ENCODE measurements around the gene SLC29A3. TPM values are rescaled to one million over a fixed set of nuclear protein-coding genes. Genes with fewer than 3 reads are reported as not detected.

SLC29A3 gene
- polyA plus RNA-seq, 1 donor from 2014 or later: 9.0 TPM

GRCh38 chr10:71317739-71318138 is 1.3 kb upstream of the SLC29A3 start:
- peaks cover 6% of the 10 kb centered on the region for H3K27me3 Mint-ChIP-seq
- no peak overlapping the region for H3K27ac Mint-ChIP-seq
- H3K9me3 Mint-ChIP-seq: no peaks in the 10 kb centered on the region
- H3K4me3 Mint-ChIP-seq: peak overlapping the region in 1 of 4 donors; percentile 94
- H3K4me1 Mint-ChIP-seq: peaks cover 6 to 9% (median 7%) of the 10 kb centered on the region in 3 donors
- no peaks in the 10 kb centered on the region for H3K36me3 Mint-ChIP-seq

GRCh38 chr10:71319800-71320392 is 837 bp downstream of the SLC29A3 start:
- peaks cover 10 to 19% (median 17%) of the 10 kb centered on the region in 3 donors for H3K4me1 Mint-ChIP-seq
- H3K36me3 Mint-ChIP-seq: peaks cover 11% of the 10 kb centered on the region
- no peaks in the 10 kb centered on the region for H3K27me3 Mint-ChIP-seq
- H3K27ac Mint-ChIP-seq: peak overlapping the region in 1 of 3 donors; percentile 53
- H3K4me3 Mint-ChIP-seq: peak overlapping the region; percentile 93 to 98 (median 94)
- H3K9me3 Mint-ChIP-seq: no peaks in the 10 kb centered on the region

- no peaks in the 10 kb centered on the region for H3K27me3 Mint-ChIP-seq
- H3K4me1 Mint-ChIP-seq: peaks cover 10 to 19% (median 17%) of the 10 kb centered on the region in 3 donors
- no peaks in the 10 kb centered on the region for H3K9me3 Mint-ChIP-seq
- no peak overlapping the region for H3K27ac Mint-ChIP-seq
- peaks cover 11% of the 10 kb centered on the region for H3K36me3 Mint-ChIP-seq
- H3K4me3 Mint-ChIP-seq: peak overlapping the region in 2 of 4 donors; percentile 32 to 94
These were observed 1.5 kb downstream of the SLC29A3 start for GRCh38 chr10:71320592-71320991.

GRCh38 chr10:71321386-71321785 is 2.3 kb downstream of the SLC29A3 start:
- peak overlapping the region in 1 of 4 donors; percentile 94 for H3K4me3 Mint-ChIP-seq
- H3K27ac Mint-ChIP-seq: no peak overlapping the region
- H3K4me1 Mint-ChIP-seq: peaks cover 10 to 19% (median 17%) of the 10 kb centered on the region in 3 donors
- peaks cover 11% of the 10 kb centered on the region for H3K36me3 Mint-ChIP-seq
- H3K9me3 Mint-ChIP-seq: no peaks in the 10 kb centered on the region
- no peaks in the 10 kb centered on the region for H3K27me3 Mint-ChIP-seq

- no peak overlapping the region for H3K27ac Mint-ChIP-seq
- H3K4me3 Mint-ChIP-seq: peak overlapping the region in 1 of 4 donors; percentile 4
- no peaks in the 10 kb centered on the region for H3K9me3 Mint-ChIP-seq
- H3K4me1 Mint-ChIP-seq: peaks cover 10 to 19% (median 18%) of the 10 kb centered on the region in 3 donors
- H3K27me3 Mint-ChIP-seq: no peaks in the 10 kb centered on the region
- H3K36me3 Mint-ChIP-seq: peaks cover 14% of the 10 kb centered on the region
These were observed 4.3 kb downstream of the SLC29A3 start for GRCh38 chr10:71323407-71323806.

GRCh38 chr10:71324743-71325142 is 5.7 kb downstream of the SLC29A3 start:
- Mint-ChIP-seq H3K27me3 (no peaks in the 10 kb centered on the region), H3K4me1 (peaks cover 8 to 15% (median 11%) of the 10 kb centered on the region in 3 donors), H3K4me3 (no peak overlapping the region), H3K27ac (no peak overlapping the region), H3K36me3 (peaks cover 14% of the 10 kb centered on the region), H3K9me3 (no peaks in the 10 kb centered on the region)

GRCh38 chr10:71325267-71325666 is 6.2 kb downstream of the SLC29A3 start:
- H3K9me3 Mint-ChIP-seq: no peaks in the 10 kb centered on the region
- peaks cover 14% of the 10 kb centered on the region for H3K36me3 Mint-ChIP-seq
- no peak overlapping the region for H3K27ac Mint-ChIP-seq
- no peak overlapping the region for H3K4me3 Mint-ChIP-seq
- no peaks in the 10 kb centered on the region for H3K27me3 Mint-ChIP-seq
- peaks cover 7 to 14% (median 10%) of the 10 kb centered on the region in 3 donors for H3K4me1 Mint-ChIP-seq

- Mint-ChIP-seq H3K27ac (no peak overlapping the region), H3K4me1 (peaks cover 7 to 14% (median 12%) of the 10 kb centered on the region in 3 donors), H3K4me3 (no peak overlapping the region), H3K9me3 (no peaks in the 10 kb centered on the region), H3K36me3 (peaks cover 14% of the 10 kb centered on the region), H3K27me3 (no peaks in the 10 kb centered on the region)
These were observed 7.4 kb downstream of the SLC29A3 start for GRCh38 chr10:71326464-71326881.

GRCh38 chr10:71330789-71331404 is 11.8 kb downstream of the SLC29A3 start:
- H3K9me3 Mint-ChIP-seq: no peaks in the 10 kb centered on the region
- peaks cover 5% of the 10 kb centered on the region for H3K36me3 Mint-ChIP-seq
- H3K4me3 Mint-ChIP-seq: peak overlapping the region in 1 of 4 donors; percentile 45
- H3K27ac Mint-ChIP-seq: no peak overlapping the region
- peaks cover 2 to 16% (median 9%) of the 10 kb centered on the region in 3 donors for H3K4me1 Mint-ChIP-seq
- no peaks in the 10 kb centered on the region for H3K27me3 Mint-ChIP-seq

GRCh38 chr10:71331736-71332135 is 12.7 kb downstream of the SLC29A3 start:
- peaks cover 5 to 16% (median 9%) of the 10 kb centered on the region in 3 donors for H3K4me1 Mint-ChIP-seq
- H3K9me3 Mint-ChIP-seq: no peaks in the 10 kb centered on the region
- peaks cover 5% of the 10 kb centered on the region for H3K36me3 Mint-ChIP-seq
- H3K4me3 Mint-ChIP-seq: no peak overlapping the region
- H3K27me3 Mint-ChIP-seq: no peaks in the 10 kb centered on the region
- H3K27ac Mint-ChIP-seq: no peak overlapping the region

GRCh38 chr10:71332466-71332865 is 13.4 kb downstream of the SLC29A3 start:
- Mint-ChIP-seq H3K4me1 (peaks cover 5 to 16% (median 7%) of the 10 kb centered on the region in 3 donors), H3K4me3 (no peak overlapping the region), H3K27me3 (no peaks in the 10 kb centered on the region), H3K9me3 (no peaks in the 10 kb centered on the region), H3K36me3 (peaks cover 3% of the 10 kb centered on the region), H3K27ac (no peak overlapping the region)

- peaks cover 3% of the 10 kb centered on the region for H3K36me3 Mint-ChIP-seq
- H3K27me3 Mint-ChIP-seq: no peaks in the 10 kb centered on the region
- no peak overlapping the region for H3K4me3 Mint-ChIP-seq
These were observed 14.2 kb downstream of the SLC29A3 start for GRCh38 chr10:71333129-71333887.

GRCh38 chr10:71334221-71334791 is 15.2 kb downstream of the SLC29A3 start:
- Mint-ChIP-seq H3K4me3 (peak overlapping the region in 1 of 4 donors; percentile 22), H3K27ac (no peak overlapping the region), H3K9me3 (no peaks in the 10 kb centered on the region), H3K27me3 (no peaks in the 10 kb centered on the region), H3K36me3 (peaks cover 3% of the 10 kb centered on the region), H3K4me1 (peaks cover 5 to 16% (median 7%) of the 10 kb centered on the region in 3 donors)

More at GRCh38 chr10:71333129-71333887, 14.2 kb downstream of the SLC29A3 start:
- Mint-ChIP-seq H3K4me1 (peaks cover 5 to 16% (median 7%) of the 10 kb centered on the region in 3 donors), H3K27ac (peak overlapping the region in 1 of 3 donors; percentile 53), H3K9me3 (no peaks in the 10 kb centered on the region)

GRCh38 chr10:71335173-71335708 is 16.2 kb downstream of the SLC29A3 start:
- H3K36me3 Mint-ChIP-seq: peaks cover 3% of the 10 kb centered on the region
- H3K4me3 Mint-ChIP-seq: no peak overlapping the region
- H3K27ac Mint-ChIP-seq: no peak overlapping the region
- H3K27me3 Mint-ChIP-seq: no peaks in the 10 kb centered on the region
- H3K4me1 Mint-ChIP-seq: peaks cover 5 to 16% (median 7%) of the 10 kb centered on the region in 3 donors
- H3K9me3 Mint-ChIP-seq: no peaks in the 10 kb centered on the region
